H9 (cell line): ENCODE measurements around the gene SPNS3. TPM values are rescaled to one million over a fixed set of nuclear protein-coding genes. Genes with fewer than 3 reads are reported as not detected.

Experiments used
- DNase-seq: peaks from one replicate; pipeline ENCODE4 v3.0.0-alpha.2; 2017
- H2AFZ ChIP-seq: one replicate; pipeline ENCODE4 v1.6.1; 2013; ENCODE audit warnings: mild to moderate bottlenecking, low read length, control low read depth, moderate library complexity
- H2AK5ac ChIP-seq: 2 replicates; pipeline ENCODE4 v1.6.1; 2013; ENCODE audit warnings: low read length, control low read depth, mixed read lengths; ENCODE audit not compliant: insufficient read length
- H2BK120ac ChIP-seq: one replicate; pipeline ENCODE4 v1.6.1; 2013; ENCODE audit warnings: low read depth, mild to moderate bottlenecking, low read length, control low read depth, inconsistent platforms; ENCODE audit not compliant: poor library complexity, severe bottlenecking
- H2BK12ac ChIP-seq: 2 replicates; pipeline ENCODE4 v1.6.1; 2013; ENCODE audit warnings: low read length, control low read depth, mixed read lengths, low read depth; ENCODE audit not compliant: insufficient read length
- H2BK15ac ChIP-seq: 2 replicates; pipeline ENCODE4 v1.6.1; 2013; ENCODE audit warnings: low read depth, low read length, control low read depth
- H2BK20ac ChIP-seq: one replicate; pipeline ENCODE4 v1.6.1; 2013; ENCODE audit warnings: low read depth, mild to moderate bottlenecking, low read length, control low read depth, inconsistent platforms; ENCODE audit not compliant: poor library complexity, severe bottlenecking
- H2BK5ac ChIP-seq: 2 replicates; pipeline ENCODE4 v1.6.1; 2013; ENCODE audit warnings: low read length, control low read depth, mixed read lengths; ENCODE audit not compliant: insufficient read length
- H3K14ac ChIP-seq: 2 replicates; pipeline ENCODE4 v1.6.1; 2013; ENCODE audit warnings: low read length, control low read depth; ENCODE audit not compliant: insufficient read depth
- H3K18ac ChIP-seq: 2 replicates; pipeline ENCODE4 v1.6.1; 2013; ENCODE audit warnings: low read depth, mild to moderate bottlenecking, mixed read lengths, low read length, control low read depth; ENCODE audit not compliant: insufficient read length
- H3K23ac ChIP-seq: 2 replicates; pipeline ENCODE4 v1.6.1; 2013; ENCODE audit warnings: low read length, control low read depth, mixed read lengths, low read depth; ENCODE audit not compliant: insufficient read length
- H3K23me2 ChIP-seq: 2 replicates; pipeline ENCODE4 v1.6.1; 2013; ENCODE audit warnings: low read depth, mild to moderate bottlenecking, mixed read lengths, low read length, control low read depth; ENCODE audit not compliant: insufficient read length, poor library complexity, severe bottlenecking
- H3K27ac ChIP-seq: 2 replicates; pipeline ENCODE4 v1.5.1; 2013; ENCODE audit warnings: low read length, control low read depth, mixed read lengths, low read depth; ENCODE audit not compliant: insufficient read length
- H3K27me3 ChIP-seq: 2 replicates; pipeline ENCODE4 v1.6.1; 2013; ENCODE audit warnings: low read length, control low read depth, inconsistent platforms; ENCODE audit not compliant: insufficient read depth
- H3K4ac ChIP-seq: 2 replicates; pipeline ENCODE4 v1.6.1; 2013; ENCODE audit warnings: low read depth, mild to moderate bottlenecking, control low read depth, inconsistent platforms, low read length, moderate library complexity
- H3K4me1 ChIP-seq: 2 replicates; pipeline ENCODE4 v1.6.1; 2013; ENCODE audit warnings: low read length, control low read depth, inconsistent platforms; ENCODE audit not compliant: insufficient read depth
- H3K4me2 ChIP-seq: 2 replicates; pipeline ENCODE4 v1.6.1; 2013; ENCODE audit warnings: low read length, control low read depth, mixed read lengths; ENCODE audit not compliant: insufficient read length, insufficient read depth
- H3K56ac ChIP-seq: 2 replicates; pipeline ENCODE4 v1.6.1; 2013; ENCODE audit warnings: low read depth, mild to moderate bottlenecking, mixed read lengths, low read length, control low read depth; ENCODE audit not compliant: insufficient read length
- H3K79me1 ChIP-seq: 2 replicates; pipeline ENCODE4 v1.6.1; 2013; ENCODE audit warnings: low read depth, mild to moderate bottlenecking, moderate library complexity, low read length, control low read depth, inconsistent platforms; ENCODE audit not compliant: insufficient read depth, poor library complexity, severe bottlenecking
- H3K79me2 ChIP-seq: 2 replicates; pipeline ENCODE4 v1.6.1; 2013; ENCODE audit warnings: low read length, control low read depth, inconsistent platforms; ENCODE audit not compliant: insufficient read depth
- H3K9ac ChIP-seq: 2 replicates; pipeline ENCODE4 v1.6.1; 2013; ENCODE audit warnings: low read length, control low read depth, mixed read lengths; ENCODE audit not compliant: insufficient read length; ENCODE audit errors: extremely low read depth
- H3K9me3 ChIP-seq: one replicate; pipeline ENCODE4 v1.6.1; 2013; ENCODE audit warnings: low read depth, low read length, inconsistent platforms; ENCODE audit not compliant: control insufficient read depth
- H3T11ph ChIP-seq: one replicate; pipeline ENCODE4 v1.6.1; 2013; ENCODE audit warnings: mild to moderate bottlenecking, low read length, control low read depth, inconsistent platforms
- H4K20me1 ChIP-seq: one replicate; pipeline ENCODE4 v1.6.1; 2013; ENCODE audit not compliant: control insufficient read depth, insufficient read length, insufficient read depth
- H4K5ac ChIP-seq: 2 replicates; pipeline ENCODE4 v1.6.1; 2013; ENCODE audit warnings: low read depth, mild to moderate bottlenecking, mixed read lengths, low read length, control low read depth; ENCODE audit not compliant: insufficient read length
- H4K8ac ChIP-seq: replicated peaks from 2 replicates; pipeline ENCODE4 v1.6.1; 2013; ENCODE audit warnings: low read length, control low read depth, mixed read lengths, low read depth; ENCODE audit not compliant: insufficient read length
- H4K91ac ChIP-seq: 2 replicates; pipeline ENCODE4 v1.6.1; 2013; ENCODE audit warnings: low read depth, mild to moderate bottlenecking, moderate library complexity, mixed read lengths, low read length, control low read depth; ENCODE audit not compliant: insufficient read length
- H3K27ac Mint-ChIP-seq, 3 experiments: 2 replicates in 2 of 3; 3 replicates in 1 of 3; pipeline ENCODE4 v1.8.0; 2020 to 2021; ENCODE audit warnings: mixed read lengths in 3 of 3, mild to moderate bottlenecking in 1 of 3, moderate library complexity in 1 of 3
- H3K27me3 Mint-ChIP-seq: 2 replicates; pipeline ENCODE4 v1.8.0; 2021; ENCODE audit warnings: low read depth, mild to moderate bottlenecking, moderate library complexity, mixed read lengths
- H3K36me3 Mint-ChIP-seq, 3 experiments: 2 replicates in 2 of 3; 3 replicates in 1 of 3; pipeline ENCODE4 v1.8.0; 2020 to 2021; ENCODE audit warnings: low read depth in 3 of 3, mixed read lengths in 3 of 3; ENCODE audit not compliant: insufficient read depth in 1 of 3
- H3K4me1 Mint-ChIP-seq, 2 experiments: 2 replicates each; pipeline ENCODE4 v1.8.0; 2020; ENCODE audit warnings: mixed read lengths in 2 of 2
- H3K4me3 Mint-ChIP-seq, 2 experiments: 2 replicates in 1 of 2; 3 replicates in 1 of 2; pipeline ENCODE4 v1.8.0; 2020 to 2021; ENCODE audit warnings: mild to moderate bottlenecking in 2 of 2, mixed read lengths in 2 of 2, moderate library complexity in 1 of 2
- H3K9me3 Mint-ChIP-seq, 2 experiments: 2 replicates in 1 of 2; 3 replicates in 1 of 2; pipeline ENCODE4 v1.8.0; 2020; ENCODE audit warnings: mild to moderate bottlenecking in 2 of 2, mixed read lengths in 2 of 2, moderate library complexity in 1 of 2
- WGBS: extraction: QIAGEN DNeasy Blood & Tissue Kit; methylation state at CpG from one replicate; pipeline ENCODE4 v1.1.7; 2013; ENCODE audit warnings: missing lambda C conversion rate, low lambda C conversion rate, mixed read lengths; ENCODE audit not compliant: insufficient read length; ENCODE audit errors: extremely low coverage; 5-methylcytosine and 5-hydroxymethylcytosine counted together
- total RNA-seq: library from RNA; stranded (reverse); gene quantifications from 2 replicates; pipeline ENCODE4 v1.2.1, GENCODE V29; 2021
- TF ChIP-seq, protein P1 (sequence below): fragments of 200-600 bp; sonication (generic); conservative IDR thresholded peaks from 3 replicates; pipeline ENCODE4 v1.8.0; 2021; ENCODE audit warnings: antibody characterized with exemption, mild to moderate bottlenecking

The SPNS3 gene
- total RNA-seq, 1 experiment from 2014 or later, result not detected

GRCh38 chr17:4502466-4503154 lies 68.9 kb downstream of the SPNS3 start:
- no peak overlapping the region for H3K9ac ChIP-seq
- no peak overlapping the region for H3K23ac ChIP-seq
- DNase-seq, result no peak
- H3K79me1 ChIP-seq, result no peaks in the 10 kb centered on the region
- no peak overlapping the region for H2AFZ ChIP-seq
- no CpG with 5 or more reads among the region's 18 CpGs for WGBS
- no peak overlapping the region for H3K4me2 ChIP-seq
- H3K4me1 Mint-ChIP-seq, result peaks cover 21 to 29% of the 10 kb centered on the region in 2 experiments
- no peak overlapping the region for H4K5ac ChIP-seq
- H3K27me3 ChIP-seq, result peaks cover 21% of the 10 kb centered on the region
- H3K79me2 ChIP-seq, result no peaks in the 10 kb centered on the region
- H2BK120ac ChIP-seq, result no peak overlapping the region
- H2AK5ac ChIP-seq, result no peak overlapping the region
- H3K27ac Mint-ChIP-seq, result no peak overlapping the region; a peak in 1 of 7 replicates
- H2BK12ac ChIP-seq, result no peak overlapping the region
- TF ChIP-seq, protein P1, sequence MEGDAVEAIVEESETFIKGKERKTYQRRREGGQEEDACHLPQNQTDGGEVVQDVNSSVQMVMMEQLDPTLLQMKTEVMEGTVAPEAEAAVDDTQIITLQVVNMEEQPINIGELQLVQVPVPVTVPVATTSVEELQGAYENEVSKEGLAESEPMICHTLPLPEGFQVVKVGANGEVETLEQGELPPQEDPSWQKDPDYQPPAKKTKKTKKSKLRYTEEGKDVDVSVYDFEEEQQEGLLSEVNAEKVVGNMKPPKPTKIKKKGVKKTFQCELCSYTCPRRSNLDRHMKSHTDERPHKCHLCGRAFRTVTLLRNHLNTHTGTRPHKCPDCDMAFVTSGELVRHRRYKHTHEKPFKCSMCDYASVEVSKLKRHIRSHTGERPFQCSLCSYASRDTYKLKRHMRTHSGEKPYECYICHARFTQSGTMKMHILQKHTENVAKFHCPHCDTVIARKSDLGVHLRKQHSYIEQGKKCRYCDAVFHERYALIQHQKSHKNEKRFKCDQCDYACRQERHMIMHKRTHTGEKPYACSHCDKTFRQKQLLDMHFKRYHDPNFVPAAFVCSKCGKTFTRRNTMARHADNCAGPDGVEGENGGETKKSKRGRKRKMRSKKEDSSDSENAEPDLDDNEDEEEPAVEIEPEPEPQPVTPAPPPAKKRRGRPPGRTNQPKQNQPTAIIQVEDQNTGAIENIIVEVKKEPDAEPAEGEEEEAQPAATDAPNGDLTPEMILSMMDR, result no peak
- H3K9me3 ChIP-seq, result no peaks in the 10 kb centered on the region
- no peak overlapping the region for H3K56ac ChIP-seq
- no peaks in the 10 kb centered on the region for H3K4me1 ChIP-seq
- no peak overlapping the region for H3K27ac ChIP-seq
- H4K8ac ChIP-seq, result no peak overlapping the region
- H3K14ac ChIP-seq, result no peak overlapping the region
- H3K4me3 Mint-ChIP-seq, result no peak overlapping the region
- H3K23me2 ChIP-seq, result peaks cover 11% of the 10 kb centered on the region
- no peak overlapping the region for H3K4ac ChIP-seq
- no peak overlapping the region for H2BK15ac ChIP-seq
- H3K9me3 Mint-ChIP-seq, result no peaks in the 10 kb centered on the region; a peak in 1 of 5 replicates
- H4K20me1 ChIP-seq, result no peaks in the 10 kb centered on the region
- H4K91ac ChIP-seq, result no peak overlapping the region
- peaks cover 58% of the 10 kb centered on the region for H3K27me3 Mint-ChIP-seq
- no peak overlapping the region for H3K18ac ChIP-seq
- H3K36me3 Mint-ChIP-seq, result no peaks in the 10 kb centered on the region
- H2BK20ac ChIP-seq, result no peak overlapping the region
- H3T11ph ChIP-seq, result no peak overlapping the region
- no peak overlapping the region for H2BK5ac ChIP-seq
